BLaER1 treated with 17β-estradiol and CSF1 and Interleukin-3, amounts not matched to agents 10 nM and 100 nM (cell line): ENCODE results near the gene CCDC178.
"Not testable (repeated sequence)": the region's sequence is repeated elsewhere in the genome, so short reads cannot be mapped to it uniquely, and the experiment has no call there.

ENCODE experiments used
- H3K27ac ChIP-seq, 11 experiments: shearing (Covaris generic); formaldehyde crosslinking; 2 replicates each; pipeline ENCODE4 v1.8.1; 2022
- H3K27me3 ChIP-seq, 11 experiments: shearing (Covaris generic); formaldehyde crosslinking; 2 replicates each; pipeline ENCODE4 v1.8.1; 2022
- H3K36me3 ChIP-seq, 11 experiments: shearing (Covaris generic); formaldehyde crosslinking; 2 replicates each; pipeline ENCODE4 v1.8.1; 2022
- H3K4me1 ChIP-seq, 10 experiments: shearing (Covaris generic); formaldehyde crosslinking; 2 replicates each; pipeline ENCODE4 v1.8.1; 2022
- H3K4me2 ChIP-seq, 11 experiments: shearing (Covaris generic); formaldehyde crosslinking; 2 replicates each; pipeline ENCODE4 v1.8.1; 2022
- H3K4me3 ChIP-seq, 10 experiments: shearing (Covaris generic); formaldehyde crosslinking; 2 replicates each; pipeline ENCODE4 v1.8.1; 2022
- H3K9ac ChIP-seq, 11 experiments: shearing (Covaris generic); formaldehyde crosslinking; 2 replicates each; pipeline ENCODE4 v1.8.1; 2022
- H3K9me3 ChIP-seq, 11 experiments: shearing (Covaris generic); formaldehyde crosslinking; replicated peaks in 1 of 11; 2 replicates each; pipeline ENCODE4 v1.8.1; 2022
- H4K20me1 ChIP-seq, 11 experiments: shearing (Covaris generic); formaldehyde crosslinking; 2 replicates each; pipeline ENCODE4 v1.8.1; 2022
- Cebpa-rat ChIP-seq, 11 experiments: shearing (Covaris generic); IDR thresholded peaks; 2 replicates each; pipeline ENCODE4 v1.8.1; 2022

Gene CCDC178

DNA sequence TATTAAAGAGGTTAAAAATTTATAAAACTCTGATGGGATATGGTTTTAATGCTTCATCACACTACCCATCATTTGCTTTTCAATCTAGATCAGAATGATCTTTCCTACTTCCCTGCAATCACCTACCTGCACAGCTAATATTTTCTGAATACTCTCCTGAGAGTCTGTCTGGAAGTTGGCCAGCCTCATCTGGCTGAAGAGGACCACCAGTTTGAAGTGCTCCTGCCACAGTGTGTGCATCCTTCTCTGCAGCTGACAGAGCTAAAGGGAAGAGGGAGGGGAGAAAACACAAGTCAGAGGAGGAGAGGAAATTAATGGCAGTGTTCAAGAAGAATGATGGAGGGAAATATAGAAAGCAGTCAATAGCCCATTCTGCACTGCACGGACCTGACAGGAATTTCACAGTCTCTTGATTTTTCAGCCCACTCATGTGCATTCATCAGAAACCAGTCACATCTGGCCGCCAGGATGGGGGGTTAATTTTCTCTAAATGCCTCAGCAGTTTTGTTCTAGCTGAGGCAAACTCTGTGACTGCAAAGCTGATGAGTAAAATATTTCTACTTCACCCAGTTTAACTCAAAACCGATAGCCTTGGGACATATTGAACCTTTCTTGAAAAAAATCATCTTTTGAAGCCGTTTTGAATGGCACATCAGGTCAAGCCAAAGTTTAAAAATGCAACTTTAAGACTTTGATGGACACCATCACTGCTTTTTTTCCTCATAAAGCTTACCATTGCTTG lies 465.9 kb downstream of the CCDC178 start:
- Histone ChIP-seq H3K9ac (no peak overlapping the region), H4K20me1 (no peaks in the 10 kb centered on the region), H3K27ac (peak overlapping the region in 3 of 11 experiments; percentile 3 to 28 (median 14); a peak in 1 of 22 replicates), H3K4me2 (peak overlapping the region in 9 of 11 experiments; percentile 9 to 75 (median 50); a peak in 17 of 22 replicates), H3K27me3 (no peaks in the 10 kb centered on the region), H3K4me3 (no peak overlapping the region), H3K4me1 (peaks cover 0 to 30% (median 14%) of the 10 kb centered on the region in 10 experiments; a peak in 15 of 20 replicates), H3K9me3 (peaks cover 0 to 18% (median 8%) of the 10 kb centered on the region in 11 experiments; a peak in 7 of 22 replicates), H3K36me3 (no peaks in the 10 kb centered on the region)
- no peak for TF ChIP-seq Cebpa-rat (IDR thresholded peaks at IDR 0.05)

DNA sequence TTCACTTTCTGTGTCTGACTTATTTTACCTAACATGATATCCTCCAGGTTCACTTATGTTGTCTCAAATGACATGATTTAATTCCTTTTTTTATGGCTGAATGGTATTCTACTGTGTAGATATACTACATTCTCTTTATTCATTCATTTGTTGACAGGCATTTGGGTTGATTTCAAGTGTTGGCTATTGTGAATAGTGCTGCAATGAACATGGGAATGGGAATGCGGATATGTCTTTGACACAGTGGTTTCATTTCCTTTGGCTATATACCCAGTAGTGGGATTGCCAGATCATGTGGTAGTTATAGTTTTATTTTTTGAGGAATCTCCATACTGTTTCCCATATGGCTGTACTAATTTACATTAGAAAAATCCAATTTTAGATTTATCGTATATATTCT lies 472.3 kb downstream of the CCDC178 start:
- no peak overlapping the region for H3K4me3 ChIP-seq
- peaks cover 0 to 11% (median 0%) of the 10 kb centered on the region in 11 experiments; a peak in 3 of 22 replicates for H3K9me3 ChIP-seq
- H3K27me3 ChIP-seq, result no peaks in the 10 kb centered on the region
- H4K20me1 ChIP-seq, result no peaks in the 10 kb centered on the region
- no peak overlapping the region for H3K9ac ChIP-seq
- H3K4me1 ChIP-seq, result no peaks in the 10 kb centered on the region
- H3K36me3 ChIP-seq, result no peaks in the 10 kb centered on the region
- H3K27ac ChIP-seq, result no peak overlapping the region
- TF ChIP-seq Cebpa-rat (IDR thresholded peaks at IDR 0.05), result no peak
- no peak overlapping the region for H3K4me2 ChIP-seq

DNA sequence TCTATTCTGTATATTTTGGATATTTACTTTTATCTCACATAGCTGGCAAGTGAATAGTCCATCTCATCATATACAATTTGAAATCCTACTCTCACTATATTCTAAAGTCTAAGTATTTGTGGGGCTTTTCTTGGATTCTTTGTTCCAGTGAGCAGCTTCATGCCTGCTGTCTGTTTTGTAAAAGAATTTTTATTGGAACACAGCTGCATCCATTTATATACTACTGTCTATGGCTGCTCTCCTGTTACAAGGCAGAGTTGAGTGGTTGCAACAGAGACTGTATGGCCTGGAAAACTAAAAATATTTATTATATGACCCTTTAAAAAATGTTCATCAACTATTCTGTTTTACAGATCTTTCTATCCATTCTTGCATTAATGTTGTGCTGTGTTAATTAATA lies 474.4 kb downstream of the CCDC178 start:
- no peak overlapping the region for H3K9ac ChIP-seq
- no peaks in the 10 kb centered on the region for H4K20me1 ChIP-seq
- peaks cover 0 to under 1% (median 0%) of the 10 kb centered on the region in 11 experiments; a peak in 1 of 22 replicates for H3K9me3 ChIP-seq
- H3K4me2 ChIP-seq, result no peak overlapping the region
- H3K36me3 ChIP-seq, result no peaks in the 10 kb centered on the region
- H3K4me3 ChIP-seq, result no peak overlapping the region
- no peak overlapping the region for H3K27ac ChIP-seq
- H3K4me1 ChIP-seq, result no peaks in the 10 kb centered on the region
- H3K27me3 ChIP-seq, result no peaks in the 10 kb centered on the region
- TF ChIP-seq Cebpa-rat (IDR thresholded peaks at IDR 0.05), result no peak

DNA sequence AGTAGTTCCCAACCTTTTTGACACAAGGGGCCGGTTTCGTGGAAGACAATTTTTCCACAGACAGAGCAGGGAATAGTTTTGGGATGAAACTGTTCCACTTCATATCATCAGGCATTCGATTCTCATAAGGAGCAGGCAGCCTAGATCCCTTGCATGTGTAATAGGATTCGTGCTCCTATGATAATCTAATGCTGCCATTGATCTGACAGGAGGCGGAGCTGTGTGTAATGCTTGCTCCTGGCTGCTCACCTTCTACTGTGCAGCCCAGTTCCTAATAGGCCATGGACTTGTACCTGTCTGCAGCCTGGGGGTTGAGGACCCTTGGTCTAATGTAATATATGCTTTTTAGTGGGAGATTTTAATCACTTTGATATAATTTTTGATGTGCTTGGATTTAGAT lies 479.0 kb downstream of the CCDC178 start:
- TF ChIP-seq Cebpa-rat (IDR thresholded peaks at IDR 0.05), result no peak

DNA sequence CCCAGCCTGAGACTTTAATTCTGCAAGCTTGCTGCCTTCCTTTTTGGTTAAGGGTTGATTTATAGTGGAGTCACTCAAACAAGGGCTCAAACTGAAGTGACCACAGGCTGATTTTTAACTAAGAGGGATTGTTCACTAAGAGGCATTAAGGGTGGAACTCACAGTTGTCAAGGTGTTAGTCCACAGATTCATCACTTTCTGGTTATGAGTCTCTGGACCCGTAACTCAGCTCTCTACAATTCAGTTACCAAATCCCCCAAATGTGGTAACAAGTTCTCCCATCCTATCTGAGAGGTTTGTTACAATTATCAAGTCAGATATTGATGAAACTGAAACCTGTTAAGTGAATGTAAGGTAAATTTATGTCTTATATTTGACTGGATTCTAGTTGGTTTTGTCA lies 481.8 kb downstream of the CCDC178 start:
- no peaks in the 10 kb centered on the region for H3K4me1 ChIP-seq
- no peak overlapping the region for H3K27ac ChIP-seq
- no peaks in the 10 kb centered on the region for H3K9me3 ChIP-seq
- no peak overlapping the region for H3K4me3 ChIP-seq
- TF ChIP-seq Cebpa-rat (IDR thresholded peaks at IDR 0.05), result no peak
- no peak overlapping the region for H3K4me2 ChIP-seq
- H3K27me3 ChIP-seq, result no peaks in the 10 kb centered on the region
- H3K36me3 ChIP-seq, result no peaks in the 10 kb centered on the region
- no peaks in the 10 kb centered on the region for H4K20me1 ChIP-seq
- no peak overlapping the region for H3K9ac ChIP-seq

More for the DNA sequence above, 479.0 kb downstream of the CCDC178 start:
- Histone ChIP-seq H4K20me1 (no peaks in the 10 kb centered on the region), H3K27me3 (no peaks in the 10 kb centered on the region), H3K4me2 (no peak overlapping the region), H3K27ac (no peak overlapping the region), H3K9me3 (no peaks in the 10 kb centered on the region), H3K9ac (no peak overlapping the region), H3K4me1 (no peaks in the 10 kb centered on the region), H3K36me3 (no peaks in the 10 kb centered on the region), H3K4me3 (no peak overlapping the region)

DNA sequence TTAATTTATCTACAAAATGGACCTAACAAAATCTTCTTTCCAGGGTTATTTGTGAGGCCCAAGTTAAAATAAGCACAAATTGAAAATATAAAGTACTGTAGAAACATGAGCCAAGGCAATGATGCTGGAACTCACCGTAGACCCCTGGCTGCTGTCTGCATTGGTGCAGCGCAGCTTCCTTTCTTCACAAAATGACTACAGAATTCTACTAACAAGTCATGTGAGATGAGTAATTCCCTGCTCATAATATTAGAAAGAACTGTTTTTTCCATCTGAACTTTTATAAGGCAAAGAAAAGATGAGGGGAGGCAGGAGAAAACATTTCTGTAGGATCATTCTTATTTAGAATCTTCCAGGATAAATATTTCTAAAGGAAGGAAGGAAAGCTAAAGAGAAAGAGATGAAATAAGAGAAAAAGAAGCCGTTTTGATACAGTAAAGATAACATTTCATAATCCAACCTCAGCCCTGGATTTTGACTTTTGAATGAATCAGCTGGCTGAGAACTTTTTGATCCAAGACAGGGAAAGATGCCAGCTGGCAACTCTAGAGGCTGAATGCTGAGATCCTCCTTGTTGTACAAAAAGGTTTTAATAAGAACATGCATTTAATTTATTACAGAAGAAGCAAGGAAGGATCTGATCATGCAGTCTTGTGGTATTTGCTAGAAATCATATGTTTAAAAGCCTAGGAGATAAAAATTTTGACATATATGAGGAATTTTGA lies 483.8 kb downstream of the CCDC178 start:
- Histone ChIP-seq H3K4me2 (no peak overlapping the region), H3K27me3 (no peaks in the 10 kb centered on the region), H3K36me3 (no peaks in the 10 kb centered on the region), H3K4me1 (no peaks in the 10 kb centered on the region), H4K20me1 (no peaks in the 10 kb centered on the region), H3K4me3 (no peak overlapping the region), H3K9ac (no peak overlapping the region), H3K9me3 (peaks cover 7 to 15% (median 8%) of the 10 kb centered on the region in 11 experiments; a peak in 21 of 22 replicates), H3K27ac (no peak overlapping the region)
- TF ChIP-seq Cebpa-rat (IDR thresholded peaks at IDR 0.05), result no peak

DNA sequence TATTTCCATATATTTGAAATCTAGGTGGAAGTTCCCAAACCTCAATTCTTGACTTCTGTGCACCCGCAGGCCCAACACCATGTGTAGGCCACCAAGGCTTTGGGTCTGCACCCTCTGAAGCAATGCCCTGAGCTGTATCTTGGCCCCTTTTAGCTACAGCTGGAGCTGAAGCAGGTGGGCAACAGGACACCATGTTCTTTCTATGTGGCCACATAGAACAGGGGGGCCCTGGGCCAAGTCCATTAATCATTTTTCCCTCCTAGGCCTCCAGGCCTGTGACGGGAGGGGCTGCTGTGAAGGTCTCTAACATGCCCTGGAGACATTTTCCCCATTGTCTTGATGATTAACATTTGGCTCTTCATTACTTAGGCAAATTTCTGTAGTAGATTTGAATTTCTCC lies 488.2 kb downstream of the CCDC178 start:
- not testable (repeated sequence) for H3K9ac ChIP-seq, H3K4me1 ChIP-seq, H4K20me1 ChIP-seq, H3K4me2 ChIP-seq, H3K36me3 ChIP-seq, H3K27me3 ChIP-seq, H3K27ac ChIP-seq, H3K4me3 ChIP-seq
- peaks cover 9 to 18% (median 12%) of the 10 kb centered on the region in 11 experiments; a peak in 21 of 22 replicates for H3K9me3 ChIP-seq

DNA sequence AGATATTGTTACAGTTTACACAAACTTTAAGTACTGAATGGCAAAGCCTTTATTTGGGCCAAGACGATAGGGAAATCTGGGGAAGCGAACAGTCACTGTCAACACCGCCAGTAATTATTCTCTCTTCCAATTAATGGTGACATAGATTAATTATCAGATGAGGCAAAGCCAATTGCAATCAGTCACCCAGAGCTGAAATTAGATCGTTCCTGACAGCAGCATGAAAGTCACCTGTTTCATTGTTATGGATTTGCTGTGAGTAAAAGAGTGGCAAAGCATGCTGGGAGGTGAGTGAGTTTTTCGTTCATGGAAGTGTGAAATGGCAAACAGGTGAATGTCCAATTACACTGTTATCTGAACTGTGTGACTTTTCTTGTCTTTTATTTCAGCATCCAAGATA lies 502.9 kb downstream of the CCDC178 start:
- Histone ChIP-seq H3K27ac (no peak overlapping the region), H3K4me2 (no peak overlapping the region), H3K4me3 (no peak overlapping the region), H3K4me1 (no peaks in the 10 kb centered on the region), H3K9me3 (no peaks in the 10 kb centered on the region), H3K9ac (no peak overlapping the region), H3K27me3 (peaks cover 0 to 6% (median 0%) of the 10 kb centered on the region in 11 experiments; a peak in 1 of 22 replicates), H3K36me3 (no peaks in the 10 kb centered on the region), H4K20me1 (no peaks in the 10 kb centered on the region)
- no peak for TF ChIP-seq Cebpa-rat (IDR thresholded peaks at IDR 0.05)

DNA sequence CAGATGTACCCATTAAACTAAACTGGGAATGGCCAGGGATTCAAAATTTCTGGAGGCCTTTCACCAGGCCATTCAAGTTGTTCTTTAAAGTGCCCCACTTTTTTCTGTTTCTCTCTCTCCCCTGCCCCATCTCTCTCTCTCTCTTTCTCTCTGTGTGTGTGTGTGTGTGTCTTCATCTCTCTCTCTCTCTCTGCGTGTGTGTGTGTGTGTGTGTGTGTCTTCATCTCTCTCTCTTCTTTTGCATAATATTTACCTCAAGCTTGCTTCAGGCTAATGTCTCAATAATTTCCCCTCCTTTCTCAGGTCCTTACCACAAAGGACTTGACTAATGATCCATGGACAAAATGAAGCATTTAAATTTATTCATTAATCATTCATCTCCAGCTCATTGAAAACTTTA lies 503.5 kb downstream of the CCDC178 start:
- Histone ChIP-seq H3K9me3 (no peaks in the 10 kb centered on the region), H3K9ac (no peak overlapping the region), H3K27me3 (peaks cover 0 to 6% (median 0%) of the 10 kb centered on the region in 11 experiments; a peak in 1 of 22 replicates), H3K36me3 (no peaks in the 10 kb centered on the region), H3K4me1 (no peaks in the 10 kb centered on the region), H3K4me2 (no peak overlapping the region), H3K27ac (no peak overlapping the region), H3K4me3 (no peak overlapping the region), H4K20me1 (no peaks in the 10 kb centered on the region)
- TF ChIP-seq Cebpa-rat (IDR thresholded peaks at IDR 0.05), result no peak
